ENCODE results near the gene AFMID. TPM values are rescaled to one million over a fixed set of nuclear protein-coding genes. Genes with fewer than 3 reads are reported as not detected.

Gene AFMID
- total RNA-seq, 1 donor from 2014 or later, result 107 TPM

- intact Hi-C loops (cut with DNase I), result no loop called here
- H3K4me1 ChIP-seq, result no peaks in the 10 kb centered on the region
These were observed 43.2 kb downstream of the AFMID start for GRCh38 chr17:78230252-78230962.

GRCh38 chr17:78230996-78231935 lies 44.1 kb downstream of the AFMID start, which contains the start of gene TMEM235:
TSS of gene TMEM235 (plus strand) at chr17:78231631. CDS start at chr17:78232024, 393 bp downstream.
- TF ChIP-seq CTCF (IDR thresholded peaks at IDR 0.05), result no peak
- Histone ChIP-seq H3K4me3 (no peak within 1 kb of the TSS), H3K4me1 (no peaks in the 10 kb centered on the region), H3K27me3 (peaks cover 15% of the 10 kb centered on the region), H3K27ac (no peak within 1 kb of the TSS), H3K9me3 (no peaks in the 10 kb centered on the region), H3K36me3 (no peaks in the 10 kb centered on the region)
- intact Hi-C loops (cut with DNase I), result no loop called here
- no peak for DNase-seq (ENCODE audit: low spot score in 2 of 2)

More at GRCh38 chr17:78230252-78230962, 43.2 kb downstream of the AFMID start:
- peaks cover 15% of the 10 kb centered on the region for H3K27me3 ChIP-seq
- no peak for DNase-seq (ENCODE audit: low spot score in 2 of 2)
- no peaks in the 10 kb centered on the region for H3K9me3 ChIP-seq
- no peak for TF ChIP-seq CTCF (IDR thresholded peaks at IDR 0.05)
- no peaks in the 10 kb centered on the region for H3K36me3 ChIP-seq
- H3K27ac ChIP-seq, result no peak overlapping the region
- no peak overlapping the region for H3K4me3 ChIP-seq

GRCh38 chr17:78231991-78232858 lies 45.1 kb downstream of the AFMID start:
- no peak for DNase-seq (ENCODE audit: low spot score in 2 of 2)
- Histone ChIP-seq H3K27me3 (peaks cover 15% of the 10 kb centered on the region), H3K27ac (no peak overlapping the region), H3K9me3 (no peaks in the 10 kb centered on the region), H3K4me3 (no peak overlapping the region), H3K36me3 (no peaks in the 10 kb centered on the region), H3K4me1 (no peaks in the 10 kb centered on the region)
- no peak for TF ChIP-seq CTCF (IDR thresholded peaks at IDR 0.05)
- intact Hi-C loops (cut with DNase I), result no loop called here

- Histone ChIP-seq H3K27ac (no peak overlapping the region), H3K4me3 (no peak overlapping the region), H3K27me3 (peaks cover 15% of the 10 kb centered on the region), H3K9me3 (no peaks in the 10 kb centered on the region), H3K36me3 (no peaks in the 10 kb centered on the region), H3K4me1 (no peaks in the 10 kb centered on the region)
- DNase-seq (ENCODE audit: low spot score in 2 of 2), result no peak
- no peak for TF ChIP-seq CTCF (IDR thresholded peaks at IDR 0.05)
- intact Hi-C loops (cut with DNase I), result no loop called here
These were observed 45.7 kb downstream of the AFMID start for GRCh38 chr17:78232859-78233173.

- intact Hi-C loops (cut with DNase I), result no loop called here
- no peaks in the 10 kb centered on the region for H3K4me1 ChIP-seq
These were observed 46.5 kb downstream of the AFMID start for GRCh38 chr17:78233678-78234077.

More at GRCh38 chr17:78233678-78234077, 46.5 kb downstream of the AFMID start:
- no peak for TF ChIP-seq CTCF (IDR thresholded peaks at IDR 0.05)
- no peak overlapping the region for H3K4me3 ChIP-seq
- no peak for DNase-seq (ENCODE audit: low spot score in 2 of 2)
- H3K27ac ChIP-seq, result no peak overlapping the region
- H3K36me3 ChIP-seq, result no peaks in the 10 kb centered on the region
- no peaks in the 10 kb centered on the region for H3K9me3 ChIP-seq
- peaks cover 15% of the 10 kb centered on the region for H3K27me3 ChIP-seq
